Body of pancreas (tissue), 4 donors: ENCODE results near the gene SCO1.
"Not testable (repeated sequence)": the region's sequence is repeated elsewhere in the genome, so short reads cannot be mapped to it uniquely, and the experiment has no call there.

Experiments used
- CTCF ChIP-seq, 7 experiments: fragments of 450-650 bp in 4 of 7; fragments of 200-600 bp in 3 of 7; sonication (generic) in 3 of 7; IDR thresholded peaks; one replicate each; pipeline ENCODE4 v1.5.1; 2016 to 2019; ENCODE audit warnings: antibody characterized with exemption in 7 of 7
- POLR2A ChIP-seq, 3 donors: fragments of 450-650 bp; IDR thresholded peaks; one replicate each; pipeline ENCODE4 v1.6.1; 2016; ENCODE audit warnings: antibody characterized with exemption in 3 of 3, mild to moderate bottlenecking in 2 of 3

GRCh38 chr17:10730247-10730646 lies 32.9 kb upstream of the SCO1 start:
- TF ChIP-seq POLR2A, CTCF (IDR thresholded peaks at IDR 0.05): not testable (repeated sequence)
